ENCODE results near the gene RAF1. TPM values are rescaled to one million over a fixed set of nuclear protein-coding genes. Genes with fewer than 3 reads are reported as not detected.
"Not testable (repeated sequence)": the region's sequence is repeated elsewhere in the genome, so short reads cannot be mapped to it uniquely, and the experiment has no call there.

Gene RAF1
- total and polyA plus RNA-seq, 2 donors (not counting 1 experiment from before 2014, with no cell fraction given), result 84.3 to 126 TPM

DNA sequence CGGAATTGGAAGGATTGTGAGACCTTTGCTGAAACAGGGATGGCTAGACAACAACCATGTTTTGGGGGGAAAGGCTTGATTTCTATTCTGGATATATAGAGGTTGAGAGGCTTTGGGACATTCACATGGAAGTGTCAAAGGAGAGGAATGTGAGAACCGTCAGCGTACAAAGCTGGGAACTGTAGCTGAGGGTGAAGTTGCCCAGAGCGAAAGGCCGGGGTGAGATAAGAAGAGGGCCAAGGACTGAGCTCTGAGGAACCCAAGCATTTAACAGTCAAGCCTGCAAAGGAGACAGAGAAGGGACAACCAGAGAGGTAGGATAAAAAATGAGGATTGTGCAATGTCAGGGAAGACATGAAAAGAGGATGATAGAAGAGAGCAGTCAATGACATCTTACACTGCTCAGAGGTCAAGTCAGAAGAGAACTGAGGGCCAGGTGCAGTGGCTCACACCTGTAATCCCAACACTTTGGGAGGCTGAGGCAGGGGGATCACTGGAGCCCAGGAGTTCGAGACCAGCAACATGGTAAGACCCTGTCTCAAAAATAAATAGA lies 41.5 kb upstream of the RAF1 start:
- Mint-ChIP-seq H3K4me3 (no peak overlapping the region), H3K4me1 (peaks cover 1% of the 10 kb centered on the region), H3K27me3 (peaks cover 6% of the 10 kb centered on the region), H3K27ac (no peak overlapping the region), H3K9me3 (ENCODE audit: insufficient read depth) (no peaks in the 10 kb centered on the region)
- ATAC-seq (ENCODE audit: low read depth), result no peak
- ChIA-PET CTCF (interaction anchor here (0.9 to 2.9 kb wide), 5 partner anchors 92 to 189 kb away, joined by 3 to 17 read pairs (median 13); partner anchors contain the start of gene RPL32), POLR2A (no interaction called here)
- intact Hi-C loops (cut with micrococcal nuclease), result loop anchor here (5.0 kb wide), 1 partner anchor 43 kb away; the partner anchor contains the start of gene RAF1
- H3K4me2 ChIP-seq (replicated peaks; ENCODE audit: low read depth, low read length, poor library complexity, severe bottlenecking), result no peak overlapping the region
- no peak for TF ChIP-seq EZH2 (IDR thresholded peaks at IDR 0.05; ENCODE audit: borderline replicate concordance, insufficient read depth, low read depth, low read length, poor library complexity, severe bottlenecking)
- TF ChIP-seq, protein P1, sequence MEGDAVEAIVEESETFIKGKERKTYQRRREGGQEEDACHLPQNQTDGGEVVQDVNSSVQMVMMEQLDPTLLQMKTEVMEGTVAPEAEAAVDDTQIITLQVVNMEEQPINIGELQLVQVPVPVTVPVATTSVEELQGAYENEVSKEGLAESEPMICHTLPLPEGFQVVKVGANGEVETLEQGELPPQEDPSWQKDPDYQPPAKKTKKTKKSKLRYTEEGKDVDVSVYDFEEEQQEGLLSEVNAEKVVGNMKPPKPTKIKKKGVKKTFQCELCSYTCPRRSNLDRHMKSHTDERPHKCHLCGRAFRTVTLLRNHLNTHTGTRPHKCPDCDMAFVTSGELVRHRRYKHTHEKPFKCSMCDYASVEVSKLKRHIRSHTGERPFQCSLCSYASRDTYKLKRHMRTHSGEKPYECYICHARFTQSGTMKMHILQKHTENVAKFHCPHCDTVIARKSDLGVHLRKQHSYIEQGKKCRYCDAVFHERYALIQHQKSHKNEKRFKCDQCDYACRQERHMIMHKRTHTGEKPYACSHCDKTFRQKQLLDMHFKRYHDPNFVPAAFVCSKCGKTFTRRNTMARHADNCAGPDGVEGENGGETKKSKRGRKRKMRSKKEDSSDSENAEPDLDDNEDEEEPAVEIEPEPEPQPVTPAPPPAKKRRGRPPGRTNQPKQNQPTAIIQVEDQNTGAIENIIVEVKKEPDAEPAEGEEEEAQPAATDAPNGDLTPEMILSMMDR (IDR thresholded peaks at IDR 0.05), result no peak
- no peaks in the 10 kb centered on the region for H3K79me2 ChIP-seq (ENCODE audit: control insufficient read depth, insufficient read depth, low read length)
- 100% methylated on average over 5 of the region's 6 CpGs for WGBS (ENCODE audit: insufficient coverage)
- H3K9me3 ChIP-seq (ENCODE audit: control extremely low read depth in 1 of 3, control insufficient read depth in 2 of 3, insufficient read depth in 1 of 3, low read length in 2 of 3), result no peaks in the 10 kb centered on the region
- no peak overlapping the region for H2AFZ ChIP-seq (ENCODE audit: insufficient read depth, low read depth, low read length, poor library complexity, severe bottlenecking)
- H3K4me3 ChIP-seq (ENCODE audit: control extremely low read depth in 1 of 5, extremely low read depth in 1 of 5, insufficient read depth in 1 of 5, low read depth in 2 of 5, low read length in 4 of 5), result no peak overlapping the region
- H3K9ac ChIP-seq (ENCODE audit: low read length), result no peak overlapping the region
- DNase-seq, result no peak
- H3K27me3 ChIP-seq (replicated peaks in 1 of 4; ENCODE audit: control extremely low read depth in 1 of 4, control insufficient read depth in 3 of 4, insufficient read depth in 4 of 4, low read length in 3 of 4), result peaks cover 0 to 7% (median 0%) of the 10 kb centered on the region in 4 experiments
- H3K27ac ChIP-seq (ENCODE audit: low read length in 2 of 2), result no peak overlapping the region
- H3K36me3 ChIP-seq (replicated peaks in 1 of 2; ENCODE audit: control extremely low read depth in 1 of 2, control insufficient read depth in 1 of 2, extremely low read depth in 1 of 2, insufficient read depth in 2 of 2, low read length in 1 of 2), result no peaks in the 10 kb centered on the region
- no peaks in the 10 kb centered on the region for H3K4me1 ChIP-seq (ENCODE audit: control insufficient read depth in 2 of 2, insufficient read depth in 2 of 2, low read length in 2 of 2)
- H4K20me1 ChIP-seq (ENCODE audit: control insufficient read depth, insufficient read depth, low read length, poor library complexity, severe bottlenecking), result no peaks in the 10 kb centered on the region

DNA sequence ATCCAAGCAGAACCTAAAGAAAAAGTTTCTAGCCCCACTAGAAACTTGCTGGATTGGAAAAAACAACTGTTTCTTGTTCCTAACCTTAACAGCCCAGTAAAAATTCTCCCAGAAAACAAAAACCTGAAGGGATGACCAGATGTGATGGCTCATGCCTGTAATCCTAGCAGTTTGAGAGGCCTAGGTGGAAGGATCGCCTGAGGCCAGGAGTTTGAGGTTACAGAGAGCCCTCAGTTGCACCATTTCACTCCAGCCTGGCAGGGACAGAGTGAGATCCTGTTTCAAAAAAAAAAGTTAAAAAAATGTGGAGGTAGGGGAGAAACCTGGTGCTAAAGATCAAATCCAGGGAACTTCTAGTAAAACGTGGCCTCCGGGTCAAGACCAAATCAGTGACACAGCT lies 38.6 kb upstream of the RAF1 start:
- intact Hi-C loops (cut with micrococcal nuclease), result no loop called here
- H3K27me3 Mint-ChIP-seq, result peaks cover 5% of the 10 kb centered on the region
- no peaks in the 10 kb centered on the region for H3K9me3 Mint-ChIP-seq (ENCODE audit: insufficient read depth)
- H3K4me1 Mint-ChIP-seq, result no peaks in the 10 kb centered on the region
- H3K27ac Mint-ChIP-seq, result no peak overlapping the region
- ATAC-seq (ENCODE audit: low read depth) (no peak), DNase-seq (no peak)
- H3K9me3 ChIP-seq (ENCODE audit: control extremely low read depth in 1 of 3, control insufficient read depth in 2 of 3, insufficient read depth in 1 of 3, low read length in 2 of 3), result no peaks in the 10 kb centered on the region
- WGBS (ENCODE audit: insufficient coverage), result 92% methylated on average over 3 of the region's 3 CpGs
- no peak overlapping the region for H3K4me2 ChIP-seq (replicated peaks; ENCODE audit: low read depth, low read length, poor library complexity, severe bottlenecking)
- TF ChIP-seq, protein P1 (IDR thresholded peaks at IDR 0.05), result no peak
- TF ChIP-seq EZH2 (IDR thresholded peaks at IDR 0.05; ENCODE audit: borderline replicate concordance, insufficient read depth, low read depth, low read length, poor library complexity, severe bottlenecking), result no peak
- H3K4me3 ChIP-seq (ENCODE audit: control extremely low read depth in 1 of 5, extremely low read depth in 1 of 5, insufficient read depth in 1 of 5, low read depth in 2 of 5, low read length in 4 of 5), result no peak overlapping the region
- H4K20me1 ChIP-seq (ENCODE audit: control insufficient read depth, insufficient read depth, low read length, poor library complexity, severe bottlenecking), result no peaks in the 10 kb centered on the region
- H2AFZ ChIP-seq (ENCODE audit: insufficient read depth, low read depth, low read length, poor library complexity, severe bottlenecking), result no peak overlapping the region
- CTCF ChIA-PET, result no interaction called here
- H3K27ac ChIP-seq (ENCODE audit: low read length in 2 of 2), result no peak overlapping the region
- H3K4me3 Mint-ChIP-seq, result no peak overlapping the region
- POLR2A ChIA-PET, result no interaction called here
- peaks cover 0 to 4% (median 0%) of the 10 kb centered on the region in 4 experiments for H3K27me3 ChIP-seq (replicated peaks in 1 of 4; ENCODE audit: control extremely low read depth in 1 of 4, control insufficient read depth in 3 of 4, insufficient read depth in 4 of 4, low read length in 3 of 4)
- no peaks in the 10 kb centered on the region for H3K79me2 ChIP-seq (ENCODE audit: control insufficient read depth, insufficient read depth, low read length)
- no peaks in the 10 kb centered on the region for H3K36me3 ChIP-seq (replicated peaks in 1 of 2; ENCODE audit: control extremely low read depth in 1 of 2, control insufficient read depth in 1 of 2, extremely low read depth in 1 of 2, insufficient read depth in 2 of 2, low read length in 1 of 2)
- no peaks in the 10 kb centered on the region for H3K4me1 ChIP-seq (ENCODE audit: control insufficient read depth in 2 of 2, insufficient read depth in 2 of 2, low read length in 2 of 2)
- no peak overlapping the region for H3K9ac ChIP-seq (ENCODE audit: low read length)

DNA sequence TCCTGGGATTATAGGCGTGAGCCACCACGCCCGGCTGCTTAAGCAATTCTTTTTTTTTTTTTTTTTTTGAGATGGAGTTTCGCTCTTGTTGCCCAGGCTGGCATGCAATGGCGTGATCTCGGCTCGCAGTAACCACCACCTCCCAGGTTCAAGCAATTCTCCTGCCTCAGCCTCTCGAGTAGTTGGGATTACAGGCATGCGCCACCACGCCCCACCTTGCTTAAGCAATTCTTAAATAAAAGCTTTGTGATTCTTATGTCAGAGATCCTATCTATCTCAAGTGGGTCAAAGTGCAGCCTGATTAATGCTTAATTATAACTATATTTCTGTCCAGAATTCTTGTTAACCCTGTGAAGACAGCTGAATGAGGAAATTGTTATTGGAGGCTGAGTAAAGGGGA lies 37.7 kb upstream of the RAF1 start:
- H2AFZ ChIP-seq (ENCODE audit: insufficient read depth, low read depth, low read length, poor library complexity, severe bottlenecking); intact Hi-C loops (cut with micrococcal nuclease); H3K4me1 Mint-ChIP-seq; H3K36me3 ChIP-seq (replicated peaks in 1 of 2; ENCODE audit: control extremely low read depth in 1 of 2, control insufficient read depth in 1 of 2, extremely low read depth in 1 of 2, insufficient read depth in 2 of 2, low read length in 1 of 2); DNase-seq; H3K4me2 ChIP-seq (replicated peaks; ENCODE audit: low read depth, low read length, poor library complexity, severe bottlenecking); H3K27ac Mint-ChIP-seq; H3K4me3 Mint-ChIP-seq; H3K9me3 Mint-ChIP-seq (ENCODE audit: insufficient read depth); H3K27me3 ChIP-seq (replicated peaks in 1 of 4; ENCODE audit: control extremely low read depth in 1 of 4, control insufficient read depth in 3 of 4, insufficient read depth in 4 of 4, low read length in 3 of 4); H3K9ac ChIP-seq (ENCODE audit: low read length); H3K4me3 ChIP-seq (ENCODE audit: control extremely low read depth in 1 of 5, extremely low read depth in 1 of 5, insufficient read depth in 1 of 5, low read depth in 2 of 5, low read length in 4 of 5); H3K4me1 ChIP-seq (ENCODE audit: control insufficient read depth in 2 of 2, insufficient read depth in 2 of 2, low read length in 2 of 2); ATAC-seq (ENCODE audit: low read depth); H3K27me3 Mint-ChIP-seq; H3K9me3 ChIP-seq (ENCODE audit: control extremely low read depth in 1 of 3, control insufficient read depth in 2 of 3, insufficient read depth in 1 of 3, low read length in 2 of 3); H3K79me2 ChIP-seq (ENCODE audit: control insufficient read depth, insufficient read depth, low read length); H4K20me1 ChIP-seq (ENCODE audit: control insufficient read depth, insufficient read depth, low read length, poor library complexity, severe bottlenecking); H3K27ac ChIP-seq (ENCODE audit: low read length in 2 of 2): not testable (repeated sequence)
- ChIA-PET POLR2A (interaction anchor here (0.6 to 0.7 kb wide), 2 partner anchors 17 to 178 kb away, joined by 3 to 5 read pairs; no protein-coding TSS in a partner anchor), CTCF (interaction anchor here (0.7 kb wide), 1 partner anchor 192 kb away, joined by 3 read pairs; no protein-coding TSS in a partner anchor)
- 94% methylated on average over 3 of the region's 10 CpGs for WGBS (ENCODE audit: insufficient coverage)

Data from B cell (primary cell).